Osteoblast (primary cell): ENCODE data around the gene ZCCHC14. TPM values are rescaled to one million over a fixed set of nuclear protein-coding genes. Genes with fewer than 3 reads are reported as not detected.
"Not testable (repeated sequence)": the region's sequence is repeated elsewhere in the genome, so short reads cannot be mapped to it uniquely, and the experiment has no call there.

Experiments
- DNase-seq: peaks from one replicate; pipeline ENCODE4 v3.0.0; 2011; ENCODE audit warnings: low spot score, mixed read lengths; ENCODE audit not compliant: insufficient read length; ENCODE audit errors: missing footprints
- H2AFZ ChIP-seq: 2 replicates; pipeline ENCODE4 v1.6.0; 2011; ENCODE audit warnings: mild to moderate bottlenecking, low read length
- H3K27ac ChIP-seq: 2 replicates; pipeline ENCODE4 v1.5.1; 2011; ENCODE audit warnings: mild to moderate bottlenecking, low read depth, low read length, moderate library complexity
- H3K27me3 ChIP-seq: 2 replicates; pipeline ENCODE4 v1.6.0; 2012; ENCODE audit warnings: mild to moderate bottlenecking, control low read depth, inconsistent platforms, low read length, moderate library complexity; ENCODE audit not compliant: insufficient read depth
- H3K36me3 ChIP-seq: 2 replicates; pipeline ENCODE4 v1.5.1; 2011; ENCODE audit warnings: mild to moderate bottlenecking, low read length, control low read depth, moderate library complexity; ENCODE audit not compliant: insufficient read depth
- H3K4me1 ChIP-seq: 2 replicates; pipeline ENCODE4 v1.5.1; 2011; ENCODE audit warnings: mild to moderate bottlenecking, low read length, control low read depth, moderate library complexity; ENCODE audit not compliant: insufficient read depth
- H3K4me2 ChIP-seq: 2 replicates; pipeline ENCODE4 v1.6.0; 2011; ENCODE audit warnings: mild to moderate bottlenecking, low read length; ENCODE audit not compliant: insufficient read depth
- H3K4me3 ChIP-seq: fragments of 200-600 bp; sonication (generic); 3 replicates; pipeline ENCODE4 v1.5.1; 2012; ENCODE audit warnings: mild to moderate bottlenecking, low read length, inconsistent platforms; ENCODE audit not compliant: insufficient read depth
- H3K79me2 ChIP-seq: 2 replicates; pipeline ENCODE4 v1.6.0; 2012; ENCODE audit warnings: mild to moderate bottlenecking, low read length, control low read depth, inconsistent platforms; ENCODE audit not compliant: insufficient read depth
- H3K9me3 ChIP-seq: 2 replicates; pipeline ENCODE4 v1.5.1; 2011; ENCODE audit warnings: low read depth, low read length, control low read depth
- H4K20me1 ChIP-seq: 2 replicates; pipeline ENCODE4 v1.6.0; 2012; ENCODE audit warnings: mild to moderate bottlenecking, low read length, control low read depth; ENCODE audit not compliant: insufficient read depth
- CTCF ChIP-seq: IDR thresholded peaks from 2 replicates; pipeline ENCODE4 v1.5.1; 2011; ENCODE audit warnings: mild to moderate bottlenecking, low read depth, low read length, moderate library complexity; ENCODE audit errors: extremely low read depth
- total RNA-seq: library from RNA; depleted of rRNA; stranded (reverse); fragments of >200 nt; gene quantifications from 2 replicates; pipeline ENCODE4 v1.2.3, GENCODE V29; 2012

The ZCCHC14 gene
- total RNA-seq, 1 donor = 36.9 TPM

GRCh38 chr16:87527055-87527724, 34.4 kb upstream of the ZCCHC14 start:
- H3K27me3 ChIP-seq = peaks cover 16% of the 10 kb centered on the region
- no peak overlapping the region for H3K27ac ChIP-seq
- H3K79me2 ChIP-seq = no peaks in the 10 kb centered on the region
- no peaks in the 10 kb centered on the region for H4K20me1 ChIP-seq
- no peaks in the 10 kb centered on the region for H3K36me3 ChIP-seq
- no peak for TF ChIP-seq CTCF
- H2AFZ ChIP-seq = no peak overlapping the region
- no peaks in the 10 kb centered on the region for H3K4me1 ChIP-seq
- no peaks in the 10 kb centered on the region for H3K9me3 ChIP-seq
- DNase-seq = no peak
- no peak overlapping the region for H3K4me3 ChIP-seq
- H3K4me2 ChIP-seq = no peak overlapping the region

DNA sequence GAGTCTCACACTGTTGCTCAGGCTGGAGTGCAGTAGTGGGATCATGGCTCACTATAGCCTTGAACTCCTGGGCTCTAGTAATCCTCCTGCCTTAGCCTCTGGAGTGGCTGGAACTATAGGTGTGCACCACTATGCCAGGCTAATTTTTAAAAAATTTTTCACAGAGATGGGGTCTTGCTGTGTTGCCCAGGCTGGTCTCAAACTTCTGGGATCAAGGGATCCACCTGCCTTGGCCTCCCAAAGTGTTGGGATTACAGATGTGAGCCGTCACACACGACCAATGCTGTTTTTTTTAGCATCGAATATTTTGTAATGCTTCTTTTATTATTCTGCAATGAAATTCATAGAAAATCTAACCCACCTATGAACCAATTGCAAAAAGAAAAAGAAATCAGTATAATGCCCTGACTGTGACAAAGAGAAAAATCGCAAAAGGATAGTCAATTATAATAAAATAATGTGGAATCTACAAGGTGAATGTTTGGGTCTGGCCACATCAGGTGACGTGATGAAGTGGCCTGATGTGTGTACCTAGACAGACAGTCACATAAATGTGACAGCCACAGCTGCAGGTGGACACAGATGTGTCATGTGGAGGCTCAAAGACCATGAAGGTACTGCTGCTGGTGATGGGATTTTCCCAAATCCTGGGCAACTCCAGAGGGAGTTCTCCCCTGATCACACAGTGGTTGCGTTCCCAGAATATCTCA, 33.6 kb upstream of the ZCCHC14 start:
- H3K4me3 ChIP-seq = no peak overlapping the region
- no peak overlapping the region for H3K27ac ChIP-seq
- no peaks in the 10 kb centered on the region for H3K4me1 ChIP-seq
- no peaks in the 10 kb centered on the region for H3K9me3 ChIP-seq
- H4K20me1 ChIP-seq = no peaks in the 10 kb centered on the region
- no peak for TF ChIP-seq CTCF
- H3K36me3 ChIP-seq = no peaks in the 10 kb centered on the region
- H3K27me3 ChIP-seq = peaks cover 16% of the 10 kb centered on the region
- no peak overlapping the region for H2AFZ ChIP-seq
- H3K4me2 ChIP-seq = no peak overlapping the region
- DNase-seq = no peak
- H3K79me2 ChIP-seq = no peaks in the 10 kb centered on the region

- no peaks in the 10 kb centered on the region for H3K79me2 ChIP-seq
- H3K9me3 ChIP-seq = no peaks in the 10 kb centered on the region
- no peak for DNase-seq
- no peak for TF ChIP-seq CTCF
- no peaks in the 10 kb centered on the region for H4K20me1 ChIP-seq
- H2AFZ ChIP-seq = no peak overlapping the region
- no peak overlapping the region for H3K4me2 ChIP-seq
- H3K36me3 ChIP-seq = no peaks in the 10 kb centered on the region
- H3K27ac ChIP-seq = no peak overlapping the region
- peaks cover 16% of the 10 kb centered on the region for H3K27me3 ChIP-seq
- H3K4me3 ChIP-seq = no peak overlapping the region
- H3K4me1 ChIP-seq = no peaks in the 10 kb centered on the region
These were observed 32.5 kb upstream of the ZCCHC14 start for GRCh38 chr16:87525352-87525751.

DNA sequence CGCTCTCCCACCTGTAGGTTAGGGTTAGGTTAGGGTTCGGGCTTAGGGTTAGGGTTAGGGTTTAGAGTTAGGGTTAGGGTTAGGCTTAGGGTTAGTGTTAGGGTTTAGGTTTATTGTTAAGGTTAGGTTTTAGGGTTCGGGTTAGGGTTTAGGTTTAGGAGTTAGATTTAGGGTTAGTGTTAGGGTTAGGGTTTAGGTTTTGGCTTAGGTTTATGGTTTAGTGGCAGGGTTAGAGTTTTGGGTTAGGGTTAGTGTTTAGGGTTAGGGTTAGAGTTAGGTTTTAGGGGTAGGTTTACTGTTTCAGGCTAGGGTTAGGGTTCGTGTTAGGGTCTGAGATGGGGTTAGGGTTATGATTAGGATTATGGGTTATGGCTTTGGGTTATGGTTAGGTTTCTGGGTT, 31.6 kb upstream of the ZCCHC14 start:
- H3K4me3 ChIP-seq = no peak overlapping the region
- H3K27me3 ChIP-seq = peaks cover 16% of the 10 kb centered on the region
- no peak for DNase-seq

DNA sequence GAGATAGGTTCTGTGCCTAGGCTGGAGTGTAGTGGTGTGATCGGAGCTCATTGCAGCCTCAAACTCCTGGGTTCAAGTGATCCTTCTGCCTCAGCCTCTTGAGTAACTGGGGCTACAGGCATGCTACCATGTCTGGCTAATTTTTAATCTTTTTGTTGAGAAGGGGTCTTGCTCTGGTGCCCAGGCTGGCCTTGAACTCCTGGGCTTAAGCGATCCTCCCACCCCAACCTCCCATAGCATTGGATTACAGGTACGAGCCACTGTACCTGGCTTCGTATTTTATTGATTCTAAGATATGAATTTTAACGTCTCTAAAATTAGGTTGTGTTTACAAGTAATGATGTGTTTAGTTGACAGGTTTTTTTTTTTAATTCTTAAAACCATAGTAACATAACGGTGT, 30.8 kb upstream of the ZCCHC14 start:
- H3K4me2 ChIP-seq, H4K20me1 ChIP-seq, H2AFZ ChIP-seq, H3K4me3 ChIP-seq, H3K36me3 ChIP-seq, DNase-seq, H3K9me3 ChIP-seq, H3K79me2 ChIP-seq, H3K4me1 ChIP-seq, H3K27ac ChIP-seq: not testable (repeated sequence)
- H3K27me3 ChIP-seq = peaks cover 16% of the 10 kb centered on the region

More for the DNA sequence above, 31.6 kb upstream of the ZCCHC14 start:
- no peak overlapping the region for H2AFZ ChIP-seq
- H3K79me2 ChIP-seq = no peaks in the 10 kb centered on the region
- no peak for TF ChIP-seq CTCF
- no peaks in the 10 kb centered on the region for H3K9me3 ChIP-seq
- peaks cover under 1% of the 10 kb centered on the region for H3K4me1 ChIP-seq
- no peak overlapping the region for H3K27ac ChIP-seq
- H4K20me1 ChIP-seq = no peaks in the 10 kb centered on the region
- no peaks in the 10 kb centered on the region for H3K36me3 ChIP-seq
- no peak overlapping the region for H3K4me2 ChIP-seq

GRCh38 chr16:87521764-87522163, 28.9 kb upstream of the ZCCHC14 start:
- H2AFZ ChIP-seq, H3K36me3 ChIP-seq, H3K4me3 ChIP-seq: not testable (repeated sequence)

More at GRCh38 chr16:87521764-87522163, 28.9 kb upstream of the ZCCHC14 start:
- not testable (repeated sequence) for H3K27ac ChIP-seq, H3K79me2 ChIP-seq, DNase-seq, H4K20me1 ChIP-seq, H3K9me3 ChIP-seq, H3K4me2 ChIP-seq
- peaks cover 13% of the 10 kb centered on the region for H3K4me1 ChIP-seq
- peaks cover 16% of the 10 kb centered on the region for H3K27me3 ChIP-seq
